H1 (cell line): ENCODE data around the gene TMEM120B. TPM values are rescaled to one million over a fixed set of nuclear protein-coding genes. Genes with fewer than 3 reads are reported as not detected.

Experiments used
- BCL11A ChIP-seq, 2 experiments: IDR thresholded peaks; one replicate each; pipeline ENCODE4 v1.6.1; 2011; ENCODE audit warnings: low read depth in 2 of 2, low read length in 2 of 2, mild to moderate bottlenecking in 2 of 2
- CHD7 ChIP-seq: fragments of 300-600 bp; sonication (generic); IDR thresholded peaks from 2 replicates; pipeline ENCODE4 v1.7.1; 2012; ENCODE audit warnings: low read length, moderate library complexity, mild to moderate bottlenecking, inconsistent platforms; ENCODE audit not compliant: insufficient replicate concordance
- GTF2F1 ChIP-seq: IDR thresholded peaks from 2 replicates; pipeline ENCODE4 v1.6.1; 2012; ENCODE audit warnings: low read depth, low read length, improper control_type of control experiment, borderline replicate concordance
- SIRT6 ChIP-seq: IDR thresholded peaks from one replicate; pipeline ENCODE4 v1.7.1; 2012; ENCODE audit warnings: low read length, inconsistent platforms
- TBP ChIP-seq: IDR thresholded peaks from 2 replicates; pipeline ENCODE4 v1.6.1; 2011; ENCODE audit warnings: low read depth, low read length, improper control_type of control experiment
- polyA plus RNA-seq, 7 experiments: library from polyadenylated mRNA; depleted of rRNA in 3 of 7; stranded (reverse) in 5 of 7; unstranded in 2 of 7; fragments of >200 nt in 5 of 7; fragments of 200-250 nt in 2 of 7; gene quantifications; 1 replicate in 5 of 7; 2 replicates in 1 of 7; 4 replicates in 1 of 7; pipeline versions ENCODE4 v1.2.1 to v1.2.3, GENCODE V29; 2011 to 2013; ENCODE audit warnings: missing spikeins in 2 of 7, mixed read lengths in 2 of 7
- total RNA-seq: library from RNA; stranded (reverse); fragmentation: NEBNext Ultra II Directional; extraction: Animal tissue kit (Norgen Biotek cat#: 25700); gene quantifications from 2 replicates; pipeline ENCODE4 v1.2.1, GENCODE V29; 2021

TMEM120B gene
- total and polyA plus RNA-seq, 2 of the 8 experiments (the other 6 are each of a cell fraction or from before 2014, with no cell fraction given), result 22.0 to 29.1 TPM

GRCh38 chr12:121816925-121817647 is 104.5 kb downstream of the TMEM120B start (continued):
- TF ChIP-seq CHD7 (no peak), BCL11A (IDR thresholded peaks at IDR 0.05; ENCODE audit: low read depth in 2 of 2, low read length in 2 of 2) (no peak), SIRT6 (no peak), GTF2F1 (no peak), TBP (no peak)
